HG02970 (cell line): ENCODE data around the gene IGSF10.

ENCODE experiments used
- ATAC-seq: cut with Tn5 transposase; IDR thresholded peaks from one replicate; pipeline ENCODE4 v1.9.1; 2021; ENCODE audit warnings: mild to moderate bottlenecking, moderate library complexity, moderate number of reproducible peaks; ENCODE audit not compliant: unreplicated experiment, low FRiP score

The IGSF10 gene

DNA sequence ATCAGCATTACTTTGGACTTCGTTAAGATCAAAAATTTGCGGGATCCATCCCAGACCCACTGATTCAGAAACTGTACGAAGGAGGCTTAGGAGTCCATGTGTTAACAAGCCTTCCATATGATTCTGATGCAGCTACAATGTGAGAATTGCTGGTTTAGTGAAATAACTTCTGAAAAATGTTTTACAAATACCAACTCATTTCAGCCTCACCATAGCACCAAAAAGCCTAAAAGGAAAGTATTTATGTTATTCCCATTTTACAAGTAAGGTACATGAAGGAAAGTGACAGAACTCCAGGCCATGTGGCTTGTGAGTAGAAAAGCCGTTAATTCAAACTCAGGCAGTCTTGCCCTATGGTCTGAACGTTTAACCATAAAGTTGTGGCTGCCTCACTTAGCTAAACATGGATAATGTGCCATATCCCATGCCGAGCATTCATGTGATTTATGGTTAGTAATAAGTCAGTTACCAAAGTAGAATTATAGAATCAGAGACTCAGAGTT, 1.5 kb upstream of the IGSF10 start:
- ATAC-seq = no peak

DNA sequence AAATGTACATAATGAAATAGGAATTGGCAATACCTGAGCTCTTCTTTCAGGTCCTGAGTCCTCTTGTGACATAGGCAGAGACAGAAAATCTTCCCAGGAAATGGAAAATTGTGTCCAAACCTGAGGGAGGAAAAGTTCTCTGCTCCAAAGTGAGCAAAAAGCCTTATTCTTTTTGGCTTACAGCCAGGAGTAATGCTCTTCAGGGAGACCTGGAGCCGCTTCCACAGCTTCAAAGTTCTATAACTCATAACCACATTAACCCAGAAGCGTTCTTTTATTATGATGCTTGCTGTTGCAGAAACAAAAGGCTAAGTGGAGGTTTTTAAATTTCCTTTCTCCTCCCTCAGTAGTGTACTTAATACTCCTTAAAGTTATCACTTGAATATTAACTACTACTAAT, 633 bp downstream of the IGSF10 start:
- no peak for ATAC-seq

GRCh38 chr3:151459358-151459757, 1.5 kb downstream of the IGSF10 start:
- no peak for ATAC-seq

DNA sequence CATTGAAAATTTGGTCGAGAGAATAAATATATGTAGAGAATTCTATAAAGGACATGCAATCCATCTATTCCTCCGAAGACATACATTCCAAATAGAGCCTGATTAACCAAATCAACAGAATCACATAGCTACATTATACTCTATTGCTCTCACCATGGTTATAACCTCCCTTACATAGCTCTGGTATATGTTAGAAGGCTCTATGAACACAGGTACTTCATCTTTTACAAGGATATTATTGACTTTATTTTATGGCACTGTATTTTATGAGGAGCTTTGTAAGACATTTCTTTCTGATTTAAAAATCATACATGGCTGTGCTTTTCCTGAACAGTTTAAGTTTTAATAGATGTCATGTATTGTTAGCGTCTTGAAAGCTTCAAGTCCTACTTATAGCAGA, 4.8 kb downstream of the IGSF10 start:
- no peak for ATAC-seq

DNA sequence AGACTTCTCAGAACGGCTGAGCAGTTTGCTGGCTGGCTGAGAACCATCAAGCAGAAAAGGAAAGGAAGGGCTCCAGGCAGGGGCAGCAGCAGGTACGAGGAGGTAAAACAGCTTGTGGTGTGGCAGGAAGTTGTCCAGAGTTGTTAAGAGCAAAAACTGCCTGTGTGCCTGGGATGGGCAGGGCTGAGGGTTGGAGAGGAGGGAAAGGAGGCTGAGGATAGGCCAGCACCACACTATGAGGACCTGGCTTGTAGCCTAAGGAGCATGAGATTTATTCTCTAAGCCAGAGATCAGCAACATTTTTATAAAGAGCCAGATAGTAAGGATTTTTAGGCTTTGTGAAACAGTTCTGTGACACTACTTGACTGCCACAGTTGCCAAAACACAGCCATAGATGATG, 8.0 kb downstream of the IGSF10 start:
- no peak for ATAC-seq

GRCh38 chr3:151452368-151452767, 8.5 kb downstream of the IGSF10 start:
- no peak for ATAC-seq

DNA sequence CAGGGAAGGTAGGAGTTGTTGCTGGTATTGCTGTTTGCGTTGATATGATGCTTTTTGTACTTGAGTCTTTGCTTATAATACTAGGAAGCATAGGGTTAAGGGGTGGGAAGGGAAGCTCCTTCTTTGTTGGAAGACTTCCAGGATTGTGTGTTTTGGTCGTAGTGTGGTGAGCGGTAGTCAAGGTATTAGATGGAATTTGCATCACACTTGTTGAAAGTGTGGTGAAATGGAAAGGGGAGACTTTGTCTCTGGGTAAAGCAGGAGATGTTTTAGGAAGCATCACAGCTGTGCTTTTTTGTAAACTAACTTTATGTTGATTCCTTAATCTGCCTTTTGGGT, 14.9 kb downstream of the IGSF10 start:
- no peak for ATAC-seq

GRCh38 chr3:151445273-151446001, 15.4 kb downstream of the IGSF10 start:
- ATAC-seq = no peak

DNA sequence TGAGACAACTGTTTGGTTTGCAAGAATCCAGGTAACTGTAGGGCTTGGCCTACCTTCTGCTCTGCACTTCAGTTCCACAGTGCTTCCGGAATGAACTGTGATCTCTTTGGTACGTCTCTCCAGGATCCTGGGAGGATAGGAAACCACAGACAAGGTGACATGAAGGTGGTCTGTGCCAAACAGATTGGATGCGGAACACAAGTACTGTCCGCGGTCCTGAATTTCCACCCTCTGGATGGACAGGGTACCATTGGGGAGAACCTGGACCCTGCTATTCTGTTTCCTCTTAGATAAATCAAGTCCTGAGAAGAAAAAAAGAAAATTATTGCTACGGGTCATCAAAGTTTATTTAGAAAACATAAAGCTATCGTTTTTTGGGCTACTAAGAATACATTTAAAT, 17.3 kb downstream of the IGSF10 start:
- ATAC-seq = no peak

DNA sequence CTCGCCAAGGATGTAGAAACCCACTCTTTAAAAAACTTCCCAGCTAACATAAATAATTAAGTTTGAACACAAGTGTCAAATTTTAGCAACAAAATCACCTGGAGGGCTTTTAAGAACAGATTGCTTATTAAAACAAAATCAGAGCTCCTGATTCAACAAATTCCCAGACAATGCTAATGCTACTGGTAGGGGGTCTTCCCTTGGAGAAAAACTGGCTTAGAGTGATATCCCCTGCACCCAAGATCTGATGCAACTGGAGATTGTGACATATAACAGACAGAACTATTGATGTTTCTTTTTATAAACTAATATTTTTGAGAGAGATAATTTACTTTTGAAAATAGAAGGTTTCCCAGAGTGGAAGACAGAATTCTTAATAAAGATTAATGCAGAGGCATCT, 19.9 kb downstream of the IGSF10 start:
- no peak for ATAC-seq

DNA sequence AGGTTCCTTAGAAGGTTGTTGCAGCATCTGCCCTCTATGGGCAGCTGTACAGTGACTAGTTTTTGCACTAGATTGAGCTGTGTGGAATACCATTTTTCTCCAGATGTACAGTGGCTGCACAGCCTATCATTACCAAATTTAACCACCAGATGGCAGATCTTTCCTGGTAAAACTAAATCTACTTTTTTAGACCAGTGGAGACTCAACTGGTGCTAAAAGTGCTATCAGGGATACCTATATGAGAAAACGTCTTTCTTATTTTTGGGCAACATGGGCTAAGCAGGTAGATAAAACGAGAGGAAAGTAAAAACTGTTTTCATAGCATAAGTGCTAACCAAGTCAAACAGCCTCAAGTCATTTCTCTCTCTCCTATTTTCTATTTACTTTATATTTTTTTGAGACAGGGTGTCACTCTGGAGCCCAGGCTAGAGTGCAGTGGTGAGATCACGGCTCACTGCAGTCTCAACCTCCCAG, 21.2 kb downstream of the IGSF10 start:
- ATAC-seq = no peak

GRCh38 chr3:151437906-151438305, 23.0 kb downstream of the IGSF10 start:
- ATAC-seq = no peak

GRCh38 chr3:151436675-151437446, 24.0 kb downstream of the IGSF10 start:
- ATAC-seq = no peak

GRCh38 chr3:151434151-151434890, 26.5 kb downstream of the IGSF10 start:
- no peak for ATAC-seq

DNA sequence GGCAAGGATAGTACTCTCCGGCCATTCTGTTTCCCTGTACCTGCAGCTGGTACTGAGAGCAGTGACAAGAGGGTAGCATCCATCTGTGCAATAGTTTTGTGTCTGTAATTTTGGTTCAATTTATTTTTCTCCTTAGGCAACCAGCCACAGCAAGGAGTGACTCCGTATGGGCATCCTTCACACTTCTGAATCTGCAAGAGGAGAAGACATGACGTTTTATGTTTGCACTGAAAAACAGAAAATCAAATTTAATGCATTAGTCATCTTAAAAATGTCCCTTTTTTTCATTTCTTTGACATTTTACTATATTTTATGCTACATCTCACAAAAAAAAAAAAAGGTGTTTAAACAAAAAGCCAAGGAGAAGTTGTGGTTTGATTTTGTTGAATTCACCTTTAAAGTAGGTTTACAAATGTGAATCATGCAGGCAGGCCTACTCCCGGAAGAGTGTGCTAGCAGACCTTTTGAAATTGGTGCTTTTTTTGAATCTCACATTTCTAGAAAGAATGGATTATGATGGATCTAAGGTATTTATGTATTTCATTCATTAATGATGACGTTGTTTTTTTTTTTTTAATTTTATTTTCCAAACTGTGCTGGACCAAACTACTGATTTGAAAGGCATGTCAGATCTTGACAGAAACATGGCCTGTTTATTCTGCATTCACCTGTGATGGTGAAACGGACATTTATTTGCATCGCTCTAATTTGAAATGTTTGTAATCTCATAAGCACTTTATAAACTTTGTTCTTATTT, 28.1 kb downstream of the IGSF10 start:
- no peak for ATAC-seq

DNA sequence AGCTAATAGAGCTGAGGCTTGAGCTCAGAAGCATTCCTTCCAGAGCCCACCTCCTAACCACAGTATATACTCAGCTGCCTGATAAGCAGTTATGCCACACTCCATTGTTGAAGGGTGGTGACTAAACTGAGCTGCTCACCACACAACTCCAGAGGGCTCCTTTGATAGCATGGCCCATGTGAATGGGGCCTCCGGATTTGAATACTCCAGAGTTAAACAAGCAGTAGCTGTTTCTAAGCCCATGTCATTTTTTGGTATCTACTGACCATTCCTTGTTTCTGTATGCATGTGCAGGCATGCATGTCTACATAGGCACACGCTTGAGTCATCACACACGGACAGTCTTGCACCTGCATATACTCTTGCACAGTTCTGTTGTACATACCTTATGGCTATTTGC, 28.9 kb downstream of the IGSF10 start:
- no peak for ATAC-seq

- no peak for ATAC-seq
These were observed 29.9 kb downstream of the IGSF10 start for GRCh38 chr3:151430821-151431484.

- no peak for ATAC-seq
These were observed 32.5 kb downstream of the IGSF10 start for GRCh38 chr3:151428386-151428785.

GRCh38 chr3:151426341-151426657, 34.6 kb downstream of the IGSF10 start:
- no peak for ATAC-seq
